HCT116 (cell line): ENCODE results near the gene LCN10. TPM values are rescaled to one million over a fixed set of nuclear protein-coding genes. Genes with fewer than 3 reads are reported as not detected.

ENCODE experiments used
- ATAC-seq: fragments of 200-7000 bp; cut with Tn5 transposase; 2 replicates; pipeline ENCODE4 v1.9.1; 2020; ENCODE audit warnings: mild to moderate bottlenecking, moderate library complexity
- BruUV-seq: library from RNA; stranded (reverse); fragments of 400-500 nt; replicated peaks from 2 replicates; lab custom pipeline; 2021; lab: Mats Ljungman, UMichigan
- CTCF ChIA-PET: fragments of 300-600 bp; sonication (Branson Sonifier 250); formaldehyde crosslinking; loops from one replicate; lab custom pipeline; 2021; ENCODE audit warnings: antibody characterized with exemption; lab: Charles Lee
- POLR2A ChIA-PET: fragments of 300-600, 350-600 bp; sonication (Branson Sonifier 250); formaldehyde crosslinking; loops from one replicate; lab custom pipeline; 2021; ENCODE audit warnings: antibody characterized with exemption; lab: Charles Lee
- RAD21 ChIA-PET, 2 experiments: fragments of 300-600 bp; sonication (Branson Sonifier 250); formaldehyde crosslinking; loops; one replicate each; lab custom pipeline; 2023; ENCODE audit warnings: low total read pairs in 2 of 2; ENCODE audit not compliant: uncharacterized antibody in 2 of 2, unreplicated experiment in 2 of 2, low non-redundant PET in 1 of 2; lab: Charles Lee
- DNase-seq: peaks from one replicate; pipeline ENCODE4 v3.0.0-alpha.2; 2010; ENCODE audit warnings: low read depth, low spot score
- H2AFZ ChIP-seq: fragments of 200-600 bp; shearing (Covaris generic), sonication (generic); 2 replicates; pipeline ENCODE4 v1.6.1; 2017; ENCODE audit warnings: low read depth, mixed run types, mixed read lengths, antibody characterized with exemption, low read length; ENCODE audit not compliant: poor library complexity, severe bottlenecking
- H3K27ac ChIP-seq: 2 replicates; pipeline ENCODE4 v1.5.1; 2012; ENCODE audit warnings: low read depth, low read length
- H3K27me3 ChIP-seq: fragments of 200-600 bp; sonication (generic); 2 replicates; pipeline ENCODE4 v1.6.1; 2016; ENCODE audit warnings: mixed run types, low read length, mixed read lengths; ENCODE audit not compliant: insufficient read depth
- H3K36me3 ChIP-seq, 2 experiments: fragments of 200-500 bp in 1 of 2; fragments of 200-600 bp in 1 of 2; sonication (Bioruptor generic) in 1 of 2; sonication (generic) in 1 of 2; 2 replicates each; pipeline versions ENCODE4 v1.5.1 to v1.6.1; 2014 to 2016; ENCODE audit warnings: low read length in 2 of 2, inconsistent platforms in 1 of 2, mixed read lengths in 1 of 2, mixed run types in 1 of 2; ENCODE audit not compliant: insufficient read depth in 2 of 2, control insufficient read depth in 1 of 2
- H3K4me1 ChIP-seq, 2 experiments: fragments of 200-600 bp in 1 of 2; sonication (generic) in 1 of 2; 2 replicates each; pipeline versions ENCODE4 v1.5.1 to v1.6.1; 2012 to 2017; ENCODE audit warnings: low read length in 2 of 2, inconsistent platforms in 1 of 2, mild to moderate bottlenecking in 1 of 2, mixed read lengths in 1 of 2, mixed run types in 1 of 2, moderate library complexity in 1 of 2; ENCODE audit not compliant: insufficient read depth in 2 of 2, control insufficient read depth in 1 of 2
- H3K4me2 ChIP-seq: fragments of 200-600 bp; sonication (generic); 2 replicates; pipeline ENCODE4 v1.6.1; 2017; ENCODE audit warnings: mixed run types, low read length, mixed read lengths
- H3K4me3 ChIP-seq, 2 experiments: fragments of 200-600 bp in 1 of 2; sonication (generic) in 1 of 2; replicated peaks in 1 of 2; 2 replicates each; pipeline ENCODE4 v1.5.1; 2011 to 2016; ENCODE audit warnings: low read length in 2 of 2, control low read depth in 1 of 2, low read depth in 1 of 2, mild to moderate bottlenecking in 1 of 2, mixed read lengths in 1 of 2, mixed run types in 1 of 2
- H3K79me2 ChIP-seq: fragments of 200-600 bp; sonication (generic); 2 replicates; pipeline ENCODE4 v1.6.1; 2017; ENCODE audit warnings: mild to moderate bottlenecking, mixed run types, low read length, moderate library complexity, mixed read lengths; ENCODE audit not compliant: insufficient read depth
- H3K9ac ChIP-seq: fragments of 200-600 bp; sonication (generic); 2 replicates; pipeline ENCODE4 v1.6.1; 2016; ENCODE audit warnings: low read length, mixed read lengths
- H3K9me2 ChIP-seq: fragments of 200-600 bp; sonication (generic), shearing (Covaris generic); 2 replicates; pipeline ENCODE4 v1.6.1; 2017; ENCODE audit warnings: mixed run types, mild to moderate bottlenecking, moderate library complexity; ENCODE audit not compliant: insufficient read depth
- H3K9me3 ChIP-seq, 2 experiments: fragments of 200-500 bp in 1 of 2; fragments of 200-600 bp in 1 of 2; sonication (Bioruptor generic) in 1 of 2; sonication (generic) in 1 of 2; 2 replicates each; pipeline ENCODE4 v1.6.1; 2014 to 2017; ENCODE audit warnings: low read length in 2 of 2, mixed read lengths in 2 of 2, inconsistent platforms in 1 of 2, low read depth in 1 of 2, mild to moderate bottlenecking in 1 of 2, mixed run types in 1 of 2, moderate library complexity in 1 of 2; ENCODE audit not compliant: control insufficient read depth in 1 of 2, insufficient read depth in 1 of 2
- H4K20me1 ChIP-seq: fragments of 200-600 bp; sonication (generic), shearing (Covaris generic); 2 replicates; pipeline ENCODE4 v1.6.1; 2017; ENCODE audit warnings: mixed run types, mild to moderate bottlenecking, moderate library complexity; ENCODE audit not compliant: insufficient read depth
- CBX3 ChIP-seq: IDR thresholded peaks from 2 replicates; pipeline ENCODE4 v1.6.1; 2012; ENCODE audit warnings: low read depth
- CEBPB ChIP-seq: IDR thresholded peaks from 2 replicates; pipeline ENCODE4 v1.6.1; 2012; ENCODE audit warnings: low read depth
- EGR1 ChIP-seq: IDR thresholded peaks from 2 replicates; pipeline ENCODE4 v1.6.1; 2012; ENCODE audit warnings: low read depth
- ELF1 ChIP-seq: IDR thresholded peaks from 2 replicates; pipeline ENCODE4 v1.6.1; 2012; ENCODE audit warnings: low read depth, borderline replicate concordance
- EZH2 ChIP-seq: fragments of 200-600 bp; sonication (generic); IDR thresholded peaks from 2 replicates; pipeline ENCODE4 v1.6.1; 2017; ENCODE audit warnings: antibody characterized with exemption, mixed run types
- FOSL1 ChIP-seq: IDR thresholded peaks from 2 replicates; pipeline ENCODE4 v1.6.1; 2012; ENCODE audit warnings: low read depth
- JUND ChIP-seq: IDR thresholded peaks from 2 replicates; pipeline ENCODE4 v1.6.1; 2012
- MAX ChIP-seq: IDR thresholded peaks from 2 replicates; pipeline ENCODE4 v1.6.1; 2012
- POLR2A ChIP-seq: IDR thresholded peaks from 2 replicates; pipeline ENCODE4 v1.7.0; 2011; ENCODE audit warnings: borderline replicate concordance; ENCODE audit not compliant: insufficient read depth, insufficient read length; ENCODE audit errors: extremely low read depth
- RAD21 ChIP-seq: IDR thresholded peaks from 2 replicates; pipeline ENCODE4 v1.6.1; 2012; ENCODE audit warnings: low read depth, mild to moderate bottlenecking
- SIN3A ChIP-seq: IDR thresholded peaks from 2 replicates; pipeline ENCODE4 v1.6.1; 2012; ENCODE audit warnings: low read depth
- SRF ChIP-seq: IDR thresholded peaks from 2 replicates; pipeline ENCODE4 v1.6.1; 2012; ENCODE audit warnings: low read depth
- ZBTB33 ChIP-seq: IDR thresholded peaks from 2 replicates; pipeline ENCODE4 v1.6.1; 2011; ENCODE audit warnings: mild to moderate bottlenecking, low read length, moderate library complexity; ENCODE audit not compliant: insufficient replicate concordance; ENCODE audit errors: extremely low read depth
- ZFX ChIP-seq: fragments of 450-650 bp; IDR thresholded peaks from 2 replicates; pipeline ENCODE4 v1.6.1; 2017
- ZNF274 ChIP-seq: fragments of 200-500 bp; sonication (Bioruptor generic); IDR thresholded peaks from 2 replicates; pipeline ENCODE4 v1.6.1; 2014; ENCODE audit warnings: mild to moderate bottlenecking, low read depth, low read length, inconsistent platforms
- intact Hi-C: fragments of 100-400 bp; cut with micrococcal nuclease; formaldehyde crosslinking; loops from 2 replicates; pipeline ENCODE4 v1.10.0; 2022
- total RNA-seq: library from RNA; stranded (reverse); gene quantifications from one replicate; pipeline ENCODE4 v1.2.1, GENCODE V29; 2021; ENCODE audit not compliant: unreplicated experiment

LCN10 gene
- total RNA-seq, 1 experiment from 2014 or later: not detected

GRCh38 chr9:136761545-136761981, 18.8 kb upstream of the LCN10 start:
- ChIA-PET CTCF (interaction anchor here (0.9 kb wide), 1 partner anchor 325 kb away, joined by 3 read pairs; the partner anchor contains the start of gene MAN1B1), RAD21 (no interaction called here), POLR2A (no interaction called here)
- Histone ChIP-seq H2AFZ (no peak overlapping the region), H3K9me3 (no peaks in the 10 kb centered on the region; a peak in 1 of 4 replicates), H3K79me2 (no peaks in the 10 kb centered on the region), H3K27ac (no peak overlapping the region), H3K36me3 (no peaks in the 10 kb centered on the region), H4K20me1 (no peaks in the 10 kb centered on the region), H3K27me3 (no peaks in the 10 kb centered on the region), H3K4me2 (peak overlapping the region; percentile 58; the same call in 1 of the 2 replicates), H3K9ac (no peak overlapping the region), H3K4me3 (no peak overlapping the region), H3K4me1 (peaks cover 13 to 25% of the 10 kb centered on the region in 2 experiments; a peak in 3 of 4 replicates), H3K9me2 (no peaks in the 10 kb centered on the region)
- DNase-seq: no peak
- TF ChIP-seq CBX3 (no peak), EZH2 (no peak), RAD21 (no peak), ZFX (no peak), SIN3A (no peak), ZNF274 (no peak), JUND (no peak), POLR2A (no peak), EGR1 (no peak), MAX (no peak), FOSL1 (no peak), SRF (no peak), ELF1 (no peak), ZBTB33 (no peak), CEBPB (no peak)
- ATAC-seq: no peak
- BruUV-seq: no TSS peak
- intact Hi-C loops: no loop called here
